ENCODE results near the gene SKIDA1. TPM values are rescaled to one million over a fixed set of nuclear protein-coding genes. Genes with fewer than 3 reads are reported as not detected.

SKIDA1 gene
- total RNA-seq, 2 experiments from 2014 or later = 0.26 to 0.29 TPM

GRCh38 chr10:21498986-21499385 is 26.5 kb downstream of the SKIDA1 start:
- DNase-seq (no peak), ATAC-seq (no peak)
- CTCF ChIA-PET = interaction anchor here (1.2 kb wide), 1 partner anchor 233 kb away, joined by 4 read pairs; no protein-coding TSS in a partner anchor
- Mint-ChIP-seq H3K4me1 (peaks cover 23% of the 10 kb centered on the region), H3K36me3 (no peaks in the 10 kb centered on the region), H3K27ac (no peak overlapping the region), H3K27me3 (peaks cover 83% of the 10 kb centered on the region), H3K9me3 (ENCODE audit: low read depth) (no peaks in the 10 kb centered on the region), H3K4me3 (no peak overlapping the region)

DNA sequence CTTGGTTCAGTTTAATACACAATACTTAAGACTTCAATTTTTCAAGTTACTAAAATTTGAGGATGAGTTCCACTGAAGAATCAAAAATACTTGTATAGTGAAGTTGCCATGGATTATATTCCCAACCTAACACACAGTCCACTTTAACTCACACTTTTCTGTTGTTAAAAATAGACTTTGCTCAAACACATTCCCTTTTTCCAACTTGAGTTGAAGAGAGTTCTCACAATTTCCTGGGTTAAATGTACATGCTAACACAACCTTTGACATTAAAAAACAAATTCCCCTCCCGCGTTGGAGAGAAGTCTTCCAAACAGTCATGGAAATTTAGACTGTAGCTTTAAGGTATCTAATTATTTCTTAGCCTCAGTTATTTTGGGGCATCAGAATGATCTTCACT is 27.1 kb downstream of the SKIDA1 start:
- DNase-seq (no peak), ATAC-seq (no peak)
- H3K4me1 Mint-ChIP-seq = peaks cover 24% of the 10 kb centered on the region
- H3K36me3 Mint-ChIP-seq = no peaks in the 10 kb centered on the region
- CTCF ChIA-PET = interaction anchor here (0.5 to 3.6 kb wide), 3 partner anchors 17 to 233 kb away, joined by 4 to 33 read pairs (median 4); no protein-coding TSS in a partner anchor
- no peaks in the 10 kb centered on the region for H3K9me3 Mint-ChIP-seq (ENCODE audit: low read depth)
- H3K4me3 Mint-ChIP-seq = peak overlapping the region; percentile 4
- no peak overlapping the region for H3K27ac Mint-ChIP-seq
- peaks cover 82% of the 10 kb centered on the region for H3K27me3 Mint-ChIP-seq

- no peaks in the 10 kb centered on the region for H3K36me3 Mint-ChIP-seq
- H3K27me3 Mint-ChIP-seq = peaks cover 82% of the 10 kb centered on the region
- peaks cover 24% of the 10 kb centered on the region for H3K4me1 Mint-ChIP-seq
- no peak overlapping the region for H3K27ac Mint-ChIP-seq
- peak overlapping the region; percentile 75 for H3K4me3 Mint-ChIP-seq
- H3K9me3 Mint-ChIP-seq (ENCODE audit: low read depth) = no peaks in the 10 kb centered on the region
- DNase-seq (peak; percentile 55), ATAC-seq (peak; percentile 14)
- CTCF ChIA-PET = interaction anchor here (0.6 to 3.9 kb wide), 25 partner anchors 9 to 1491 kb away, joined by 3 to 33 read pairs (median 5); partner anchors contain the start of gene SKIDA1
These were observed 28.2 kb downstream of the SKIDA1 start for GRCh38 chr10:21497177-21497807.

DNA sequence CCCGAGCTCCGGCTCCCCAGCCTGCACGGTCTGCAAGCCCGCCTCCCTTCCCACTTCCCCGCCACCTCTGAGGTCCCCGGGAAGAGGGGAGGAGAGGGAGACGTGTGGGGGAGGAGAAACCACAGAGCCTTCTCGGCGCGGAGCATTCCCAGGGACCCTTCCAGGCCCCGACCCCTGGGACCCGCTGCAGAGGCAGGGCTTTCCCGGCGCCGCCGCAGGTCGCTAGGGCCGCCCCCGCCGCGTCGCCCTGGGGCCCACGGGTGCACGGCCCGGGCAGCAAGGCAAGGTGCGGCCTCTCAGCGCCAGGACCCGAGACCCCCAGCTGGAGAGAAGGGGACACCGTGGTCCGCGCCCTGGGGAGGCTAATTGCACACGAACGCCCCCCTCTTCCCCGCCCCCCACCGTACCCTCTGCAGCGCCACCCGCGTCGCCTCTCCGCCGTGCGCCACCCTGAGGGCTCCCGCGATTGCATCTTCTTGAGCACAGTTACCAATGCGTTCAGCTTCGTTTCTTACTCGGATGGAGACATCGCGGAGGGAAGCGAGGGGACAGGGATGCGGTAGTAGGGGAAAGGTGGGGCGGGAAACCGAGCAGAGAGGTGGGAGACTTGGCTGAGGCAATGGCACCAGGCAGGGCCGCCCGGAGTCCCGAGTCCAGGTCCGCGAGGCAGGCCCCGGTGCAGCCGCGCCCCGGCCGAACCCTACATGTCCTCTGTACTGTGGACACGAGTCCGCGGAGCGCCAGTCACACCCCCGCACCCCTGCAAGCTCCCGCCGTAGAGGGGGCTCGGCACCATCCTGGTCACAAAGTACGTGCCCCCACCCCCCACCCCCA is 28.9 kb downstream of the SKIDA1 start:
- Mint-ChIP-seq H3K4me3 (peak overlapping the region; percentile 75), H3K27me3 (peaks cover 79% of the 10 kb centered on the region), H3K36me3 (no peaks in the 10 kb centered on the region), H3K9me3 (ENCODE audit: low read depth) (no peaks in the 10 kb centered on the region), H3K27ac (no peak overlapping the region), H3K4me1 (peaks cover 24% of the 10 kb centered on the region)
- CTCF ChIA-PET = interaction anchor here (0.6 to 3.9 kb wide), 44 partner anchors 9 to 1492 kb away, joined by 3 to 33 read pairs (median 4); partner anchors contain the start of genes COMMD3, MLLT10 and SKIDA1
- DNase-seq (peak; percentile 67), ATAC-seq (peak; percentile 72)

- Mint-ChIP-seq H3K27ac (no peak overlapping the region), H3K4me1 (peaks cover 24% of the 10 kb centered on the region), H3K9me3 (ENCODE audit: low read depth) (no peaks in the 10 kb centered on the region), H3K4me3 (peak overlapping the region; percentile 74), H3K27me3 (peaks cover 78% of the 10 kb centered on the region), H3K36me3 (no peaks in the 10 kb centered on the region)
- CTCF ChIA-PET = interaction anchor here (0.6 to 3.9 kb wide), 38 partner anchors 8 to 1486 kb away, joined by 3 to 33 read pairs (median 5); partner anchors contain the start of genes COMMD3, MLLT10 and SKIDA1
- peak; percentile 87 for DNase-seq
- ATAC-seq = peak; percentile 82
These were observed 29.6 kb downstream of the SKIDA1 start for GRCh38 chr10:21495752-21496342.

DNA sequence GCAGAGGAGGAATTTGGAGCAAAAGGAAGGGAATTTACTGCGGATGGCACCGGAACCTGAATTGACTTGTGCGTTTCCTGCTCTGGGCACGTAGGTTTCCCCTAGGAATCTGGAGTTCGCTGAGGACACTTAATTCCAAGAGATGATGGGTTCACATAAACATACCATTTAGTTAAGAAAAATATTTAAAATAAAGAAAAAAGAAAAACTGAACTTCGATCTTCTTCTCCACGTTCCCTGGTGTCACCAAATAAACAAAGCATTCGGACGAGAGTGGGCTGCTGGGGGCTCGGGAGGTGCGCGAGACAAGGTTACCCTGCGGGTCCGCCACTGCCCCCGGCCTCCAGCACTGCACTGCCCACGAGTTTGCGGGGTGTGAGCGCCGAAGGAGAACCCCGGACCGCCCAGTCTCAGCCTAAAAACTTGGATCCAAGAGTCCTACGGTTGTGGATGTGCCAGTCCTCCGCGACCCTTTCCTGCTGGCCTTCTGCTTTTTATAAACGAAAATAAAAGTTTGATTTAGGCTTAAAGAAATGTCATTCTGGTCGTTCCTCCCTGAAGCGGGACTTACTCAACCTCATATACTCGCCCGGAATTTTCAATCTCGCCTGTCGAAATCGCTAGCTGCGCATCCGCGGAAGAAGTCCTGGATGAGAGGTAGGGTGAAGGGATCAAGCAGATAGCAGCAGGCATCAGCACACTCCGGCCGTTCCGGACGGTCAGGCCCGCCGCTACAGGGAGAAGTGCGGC is 30.3 kb downstream of the SKIDA1 start:
- CTCF ChIA-PET = interaction anchor here (0.7 to 3.9 kb wide), 26 partner anchors 8 to 736 kb away, joined by 3 to 33 read pairs (median 5); partner anchors contain the start of gene MLLT10
- no peak for ATAC-seq
- H3K4me3 Mint-ChIP-seq = peak overlapping the region; percentile 74

DNA sequence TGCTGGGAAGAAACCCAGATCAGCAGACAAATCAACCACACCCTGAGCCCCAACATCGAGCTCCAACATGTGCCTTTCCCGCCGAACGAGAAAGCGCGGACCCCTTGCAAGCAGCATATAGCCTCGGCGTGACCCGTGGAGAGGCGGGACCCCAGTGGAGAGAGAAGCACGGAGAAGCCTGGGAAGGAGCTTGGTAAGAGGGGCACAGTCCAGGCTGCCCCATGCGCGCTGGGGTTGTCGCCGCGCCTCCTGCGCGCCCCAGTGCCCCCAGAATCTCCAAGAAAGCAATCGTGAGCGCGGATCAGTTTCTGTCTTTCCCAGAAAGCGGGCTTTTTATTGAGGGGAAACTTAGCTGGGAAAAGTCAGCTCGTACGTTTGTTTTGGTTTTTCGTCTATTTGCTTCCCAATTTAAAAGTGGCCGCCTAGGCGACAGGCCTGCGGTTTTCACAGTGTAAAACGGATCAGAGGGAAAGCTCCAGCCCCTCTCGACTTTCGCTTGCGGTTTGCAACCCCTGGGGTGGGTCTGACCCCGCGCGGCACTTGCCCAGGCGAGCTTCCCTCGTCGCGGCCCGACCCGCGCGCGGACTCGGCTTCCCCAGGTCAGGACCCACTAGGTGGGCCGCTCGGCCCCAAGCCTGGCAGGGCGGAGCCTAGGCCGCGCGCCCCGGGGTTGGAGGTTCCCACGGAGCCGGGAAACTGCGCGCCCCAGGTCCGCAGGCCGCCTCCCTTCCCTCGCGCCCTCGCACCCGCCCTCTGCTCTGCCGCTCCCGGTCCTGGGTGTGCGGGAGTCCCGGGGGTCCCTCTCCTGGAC is 31.1 kb downstream of the SKIDA1 start:
- ATAC-seq (no peak), DNase-seq (no peak)
- Mint-ChIP-seq H3K27ac (no peak overlapping the region), H3K4me3 (peak overlapping the region; percentile 74), H3K4me1 (peaks cover 21% of the 10 kb centered on the region), H3K27me3 (peaks cover 72% of the 10 kb centered on the region), H3K36me3 (no peaks in the 10 kb centered on the region), H3K9me3 (ENCODE audit: low read depth) (no peaks in the 10 kb centered on the region)
- CTCF ChIA-PET = interaction anchor here (1.0 to 3.9 kb wide), 6 partner anchors 12 to 750 kb away, joined by 3 to 30 read pairs (median 10); no protein-coding TSS in a partner anchor

More for the DNA sequence above, 30.3 kb downstream of the SKIDA1 start:
- no peak for DNase-seq
- Mint-ChIP-seq H3K9me3 (ENCODE audit: low read depth) (no peaks in the 10 kb centered on the region), H3K4me1 (peaks cover 24% of the 10 kb centered on the region), H3K36me3 (no peaks in the 10 kb centered on the region), H3K27ac (peak overlapping the region; percentile 26), H3K27me3 (peaks cover 76% of the 10 kb centered on the region)

- CTCF ChIA-PET = interaction anchor here (1.0 to 3.9 kb wide), 4 partner anchors 12 to 750 kb away, joined by 3 to 30 read pairs (median 4); no protein-coding TSS in a partner anchor
- Mint-ChIP-seq H3K4me1 (peaks cover 21% of the 10 kb centered on the region), H3K4me3 (peak overlapping the region; percentile 66), H3K27ac (no peak overlapping the region), H3K27me3 (peaks cover 68% of the 10 kb centered on the region), H3K9me3 (ENCODE audit: low read depth) (no peaks in the 10 kb centered on the region), H3K36me3 (no peaks in the 10 kb centered on the region)
- ATAC-seq (no peak), DNase-seq (no peak)
These were observed 31.7 kb downstream of the SKIDA1 start for GRCh38 chr10:21493784-21494183.

GRCh38 chr10:21492421-21492820 is 33.1 kb downstream of the SKIDA1 start:
- Mint-ChIP-seq H3K9me3 (ENCODE audit: low read depth) (no peaks in the 10 kb centered on the region), H3K4me1 (peaks cover 15% of the 10 kb centered on the region), H3K4me3 (no peak overlapping the region), H3K36me3 (no peaks in the 10 kb centered on the region), H3K27me3 (peaks cover 58% of the 10 kb centered on the region), H3K27ac (no peak overlapping the region)
- CTCF ChIA-PET = no interaction called here
- DNase-seq (no peak), ATAC-seq (no peak)

DNA sequence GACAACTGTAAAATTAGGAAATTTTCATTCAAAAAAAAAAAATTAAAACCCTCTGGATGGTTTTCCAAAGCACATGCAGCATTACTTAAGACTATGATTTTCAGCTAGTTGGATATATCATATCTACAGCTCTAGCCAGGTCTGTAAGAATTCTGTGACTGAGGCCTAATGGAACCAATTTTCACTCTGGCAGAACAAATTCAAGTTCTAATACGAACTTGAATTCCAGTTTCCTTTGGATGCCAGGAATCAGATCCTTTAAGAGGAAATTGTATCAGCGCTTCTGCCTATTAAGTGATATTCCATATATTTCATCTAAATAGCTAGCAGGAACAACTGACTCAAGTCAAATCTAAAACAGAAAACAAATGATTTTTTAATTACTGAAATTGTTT is 34.8 kb downstream of the SKIDA1 start:
- CTCF ChIA-PET = no interaction called here
- Mint-ChIP-seq H3K4me1 (peaks cover 12% of the 10 kb centered on the region), H3K27ac (no peak overlapping the region), H3K4me3 (no peak overlapping the region), H3K27me3 (peaks cover 51% of the 10 kb centered on the region), H3K36me3 (no peaks in the 10 kb centered on the region), H3K9me3 (ENCODE audit: low read depth) (no peaks in the 10 kb centered on the region)
- DNase-seq = no peak
- ATAC-seq = no peak

DNA sequence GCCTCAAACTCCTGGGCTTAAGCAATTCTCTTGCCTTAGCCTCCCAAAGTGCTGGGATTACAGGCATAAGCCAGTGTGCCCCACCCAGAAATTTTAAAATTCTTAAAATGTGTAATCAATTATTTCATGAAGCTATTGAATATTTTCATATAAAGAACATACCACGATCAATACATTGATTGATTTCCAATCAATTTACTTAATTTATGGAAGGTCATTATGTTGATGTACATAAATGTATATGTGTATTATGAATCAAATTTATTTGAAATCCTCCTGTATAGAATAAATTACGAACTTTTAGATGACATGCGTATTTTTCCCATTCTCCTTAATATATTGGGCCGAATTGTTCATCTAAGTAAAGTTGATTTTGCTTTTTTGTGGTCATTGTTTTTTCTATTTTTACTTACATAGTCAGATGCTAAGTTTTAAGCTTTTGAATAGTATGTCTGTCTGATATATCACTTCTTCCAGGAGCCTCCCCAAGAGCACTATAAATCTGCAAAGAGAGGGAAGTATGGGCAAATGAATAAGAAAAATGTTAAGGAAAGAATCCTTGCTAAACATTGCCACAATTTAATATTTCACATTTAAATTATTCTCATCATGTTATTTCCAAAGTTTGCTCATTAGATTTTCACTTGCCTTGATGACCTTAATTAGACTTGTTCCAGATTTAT is 35.3 kb downstream of the SKIDA1 start:
- CTCF ChIA-PET = no interaction called here
- Mint-ChIP-seq H3K4me1 (peaks cover 8% of the 10 kb centered on the region), H3K36me3 (no peaks in the 10 kb centered on the region), H3K27ac (no peak overlapping the region), H3K4me3 (no peak overlapping the region), H3K27me3 (peaks cover 46% of the 10 kb centered on the region), H3K9me3 (ENCODE audit: low read depth) (no peaks in the 10 kb centered on the region)
- DNase-seq (no peak), ATAC-seq (no peak)
